ENCODE results near the gene IPCEF1. TPM values are rescaled to one million over a fixed set of nuclear protein-coding genes. Genes with fewer than 3 reads are reported as not detected.

The IPCEF1 gene
- total RNA-seq, 1 experiment from 2014 or later = 0.48 TPM

GRCh38 chr6:154284313-154284853, 72.2 kb downstream of the IPCEF1 start:
- Histone ChIP-seq H2BK20ac (ENCODE audit: low read depth, low read length, poor library complexity, severe bottlenecking) (no peak overlapping the region), H4K20me1 (ENCODE audit: control insufficient read depth, insufficient read depth, insufficient read length) (no peaks in the 10 kb centered on the region), H2BK120ac (ENCODE audit: low read depth, low read length, poor library complexity, severe bottlenecking) (no peak overlapping the region), H3T11ph (ENCODE audit: low read length) (no peak overlapping the region), H3K79me1 (ENCODE audit: insufficient read depth, low read depth, low read length, poor library complexity, severe bottlenecking) (no peaks in the 10 kb centered on the region), H3K79me2 (ENCODE audit: insufficient read depth, low read length) (no peaks in the 10 kb centered on the region), H3K4ac (ENCODE audit: low read depth, low read length) (no peak overlapping the region), H3K23me2 (ENCODE audit: insufficient read length, low read depth, low read length, poor library complexity, severe bottlenecking) (no peaks in the 10 kb centered on the region), H4K5ac (ENCODE audit: insufficient read length, low read depth, low read length) (no peak overlapping the region), H3K18ac (ENCODE audit: insufficient read length, low read depth, low read length) (no peak overlapping the region), H2AK5ac (ENCODE audit: insufficient read length, low read length) (no peak overlapping the region), H2BK12ac (ENCODE audit: insufficient read length, low read depth, low read length) (no peak overlapping the region), H2BK15ac (ENCODE audit: low read depth, low read length) (no peak overlapping the region), H4K8ac (replicated peaks; ENCODE audit: insufficient read length, low read depth, low read length) (no peak overlapping the region), H3K23ac (ENCODE audit: insufficient read length, low read depth, low read length) (no peak overlapping the region), H3K27me3 (ENCODE audit: insufficient read depth, low read length) (no peaks in the 10 kb centered on the region), H3K9me3 (ENCODE audit: control insufficient read depth, low read depth, low read length) (no peaks in the 10 kb centered on the region), H2AFZ (ENCODE audit: low read length) (no peak overlapping the region), H3K9ac (ENCODE audit: extremely low read depth, insufficient read length, low read length) (no peak overlapping the region), H3K14ac (ENCODE audit: insufficient read depth, low read length) (no peak overlapping the region), H3K27ac (ENCODE audit: insufficient read length, low read depth, low read length) (no peak overlapping the region), H4K91ac (ENCODE audit: insufficient read length, low read depth, low read length) (no peak overlapping the region), H3K4me1 (ENCODE audit: insufficient read depth, low read length) (no peaks in the 10 kb centered on the region), H2BK5ac (ENCODE audit: insufficient read length, low read length) (no peak overlapping the region), H3K56ac (ENCODE audit: insufficient read length, low read depth, low read length) (no peak overlapping the region), H3K4me2 (ENCODE audit: insufficient read depth, insufficient read length, low read length) (no peak overlapping the region)
- Mint-ChIP-seq H3K27ac (no peak overlapping the region), H3K36me3 (ENCODE audit: insufficient read depth in 1 of 3, low read depth in 3 of 3) (no peaks in the 10 kb centered on the region), H3K4me3 (no peak overlapping the region), H3K4me1 (no peaks in the 10 kb centered on the region), H3K9me3 (peaks cover 0 to 4% of the 10 kb centered on the region in 2 experiments; a peak in 1 of 5 replicates), H3K27me3 (ENCODE audit: low read depth) (no peaks in the 10 kb centered on the region)
- no CpG with 5 or more reads among the region's 7 CpGs for WGBS (ENCODE audit: extremely low coverage, insufficient read length, low lambda C conversion rate)
- TF ChIP-seq CTCF (conservative IDR thresholded peaks at IDR 0.05) = no peak
- no peak for DNase-seq

All from H9 (cell line).